Gastroesophageal sphincter (tissue), 4 donors: ENCODE measurements around the gene ATF6. TPM values are rescaled to one million over a fixed set of nuclear protein-coding genes. Genes with fewer than 3 reads are reported as not detected.

Experiments used
- ATAC-seq: fragments of 150-250 bp; one replicate; pipeline ENCODE4 v1.9.1; 2016; ENCODE audit warnings: mild to moderate bottlenecking, moderate library complexity
- H3K27ac ChIP-seq, 4 donors: fragments of 200-600 bp; sonication (generic) in 3 of 4; 1 replicate in 3 of 4; 2 replicates in 1 of 4; pipeline ENCODE4 v1.5.1; 2016 to 2019
- H3K27me3 ChIP-seq: fragments of 200-600 bp; sonication (generic); one replicate; pipeline ENCODE4 v1.5.1; 2019
- H3K36me3 ChIP-seq, 2 donors: fragments of 200-600 bp; sonication (generic); one replicate each; pipeline ENCODE4 v1.5.1; 2019; ENCODE audit warnings: control low read depth in 1 of 2
- H3K4me1 ChIP-seq, 3 donors: fragments of 200-600 bp; sonication (generic); 1 replicate in 2 of 3; 2 replicates in 1 of 3; pipeline ENCODE4 v1.5.1; 2016 to 2019; ENCODE audit warnings: control low read depth in 2 of 3
- H3K4me3 ChIP-seq, 2 donors: fragments of 200-600 bp; sonication (generic); one replicate each; pipeline ENCODE4 v1.5.1; 2019; ENCODE audit warnings: mild to moderate bottlenecking in 1 of 2, moderate library complexity in 1 of 2
- H3K9me3 ChIP-seq, 3 donors: fragments of 200-600 bp; sonication (generic); one replicate each; pipeline ENCODE4 v1.5.1; 2017 to 2019; ENCODE audit warnings: control low read depth in 2 of 3
- CTCF ChIP-seq, 4 experiments: fragments of 200-600 bp in 2 of 4; fragments of 450-650 bp in 2 of 4; sonication (generic) in 1 of 4; IDR thresholded peaks; one replicate each; pipeline ENCODE4 v1.5.1; 2017 to 2019; ENCODE audit warnings: antibody characterized with exemption in 4 of 4, mild to moderate bottlenecking in 2 of 4, moderate library complexity in 2 of 4
- EP300 ChIP-seq: sonication (generic); formaldehyde crosslinking; IDR thresholded peaks from one replicate; pipeline ENCODE4 v1.6.1; 2017; ENCODE audit warnings: antibody characterized with exemption, mild to moderate bottlenecking
- POLR2A ChIP-seq, 2 donors: fragments of 450-650 bp; IDR thresholded peaks; one replicate each; pipeline ENCODE4 v1.6.1; 2017; ENCODE audit warnings: antibody characterized with exemption in 2 of 2, mild to moderate bottlenecking in 2 of 2, moderate library complexity in 1 of 2
- POLR2AphosphoS5 ChIP-seq: sonication (generic); formaldehyde crosslinking; IDR thresholded peaks from one replicate; pipeline ENCODE4 v1.6.1; 2017; ENCODE audit warnings: antibody characterized with exemption
- WGBS, 2 donors: methylation state at CpG; one replicate each; pipeline ENCODE4 v1.1.5; 2018; ENCODE audit warnings: low coverage in 1 of 2; 5-methylcytosine and 5-hydroxymethylcytosine counted together
- total RNA-seq, 4 donors: library from RNA; depleted of rRNA; stranded (reverse); fragments of >200 nt; gene quantifications; one replicate each; pipeline ENCODE4 v1.1.0, GENCODE V29; 2016

The ATF6 gene
- total RNA-seq, 4 donors from 2014 or later, result 28.6 to 32.4 (median 29.7) TPM

- H3K27me3 ChIP-seq, result no peaks in the 10 kb centered on the region
- H3K4me1 ChIP-seq, result peaks cover 0 to 22% (median 4%) of the 10 kb centered on the region in 3 donors
- TF ChIP-seq POLR2AphosphoS5, result no peak
- no peak for TF ChIP-seq CTCF (IDR thresholded peaks at IDR 0.05)
- no peak for TF ChIP-seq POLR2A (IDR thresholded peaks at IDR 0.05)
- TF ChIP-seq EP300, result no peak
- 72 to 75% methylated on average over 2 of the region's 6 CpGs for WGBS, 2 donors
- H3K9me3 ChIP-seq, result no peaks in the 10 kb centered on the region
- no peak for ATAC-seq
- H3K27ac ChIP-seq, result no peak overlapping the region
- H3K4me3 ChIP-seq, result no peak overlapping the region
- no peaks in the 10 kb centered on the region for H3K36me3 ChIP-seq
Measured at GRCh38 chr1:161730050-161730564, 36.0 kb upstream of the ATF6 start.

- no peak for ATAC-seq
- Histone ChIP-seq H3K36me3 (no peaks in the 10 kb centered on the region), H3K27ac (no peak overlapping the region), H3K9me3 (no peaks in the 10 kb centered on the region), H3K27me3 (peaks cover 3% of the 10 kb centered on the region), H3K4me1 (peaks cover 0 to 10% (median 0%) of the 10 kb centered on the region in 3 donors), H3K4me3 (no peak overlapping the region)
- 72 to 84% methylated on average over 5 to 6 of the region's 6 CpGs for WGBS, 2 donors
- TF ChIP-seq EP300, result no peak
- TF ChIP-seq CTCF (IDR thresholded peaks at IDR 0.05), result no peak
- no peak for TF ChIP-seq POLR2AphosphoS5
- TF ChIP-seq POLR2A (IDR thresholded peaks at IDR 0.05), result no peak
Measured at GRCh38 chr1:161731241-161731640, 34.9 kb upstream of the ATF6 start.

- TF ChIP-seq POLR2A (IDR thresholded peaks at IDR 0.05), result no peak
- no peak for TF ChIP-seq EP300
- TF ChIP-seq POLR2AphosphoS5, result no peak
- no peak for TF ChIP-seq CTCF (IDR thresholded peaks at IDR 0.05)
- no peak overlapping the region for H3K4me3 ChIP-seq
- H3K9me3 ChIP-seq, result no peaks in the 10 kb centered on the region
- 73 to 81% methylated on average over 5 of the region's 5 CpGs for WGBS, 2 donors
- peaks cover 0 to 7% (median 0%) of the 10 kb centered on the region in 3 donors for H3K4me1 ChIP-seq
- ATAC-seq, result no peak
- H3K27me3 ChIP-seq, result peaks cover 3% of the 10 kb centered on the region
- no peaks in the 10 kb centered on the region for H3K36me3 ChIP-seq
- no peak overlapping the region for H3K27ac ChIP-seq
Measured at GRCh38 chr1:161731981-161732718, 34.0 kb upstream of the ATF6 start.

- Histone ChIP-seq H3K4me1 (no peaks in the 10 kb centered on the region), H3K9me3 (no peaks in the 10 kb centered on the region), H3K36me3 (no peaks in the 10 kb centered on the region), H3K27me3 (peaks cover 11% of the 10 kb centered on the region), H3K27ac (no peak overlapping the region), H3K4me3 (no peak overlapping the region)
- no peak for ATAC-seq
- TF ChIP-seq POLR2A (IDR thresholded peaks at IDR 0.05) (no peak), EP300 (no peak), POLR2AphosphoS5 (no peak), CTCF (IDR thresholded peaks at IDR 0.05) (no peak)
- 32 to 83% methylated on average over 1 of the region's 1 CpG for WGBS, 2 donors
Measured at GRCh38 chr1:161733526-161733925, 32.6 kb upstream of the ATF6 start.

- TF ChIP-seq POLR2A (IDR thresholded peaks at IDR 0.05) (no peak), CTCF (IDR thresholded peaks at IDR 0.05) (no peak), POLR2AphosphoS5 (no peak), EP300 (no peak)
- peaks cover 27% of the 10 kb centered on the region for H3K27me3 ChIP-seq
- ATAC-seq, result no peak
- H3K9me3 ChIP-seq, result no peaks in the 10 kb centered on the region
- H3K4me1 ChIP-seq, result no peaks in the 10 kb centered on the region
- H3K27ac ChIP-seq, result no peak overlapping the region
- 93 to 100% methylated on average over 1 to 3 of the region's 3 CpGs for WGBS, 2 donors
- H3K36me3 ChIP-seq, result no peaks in the 10 kb centered on the region
- H3K4me3 ChIP-seq, result no peak overlapping the region
Measured at GRCh38 chr1:161735837-161736236, 30.3 kb upstream of the ATF6 start.
